Keratinocyte (primary cell): ENCODE results near the gene TMTC4. TPM values are rescaled to one million over a fixed set of nuclear protein-coding genes. Genes with fewer than 3 reads are reported as not detected.

Experiments
- DNase-seq: peaks from one replicate; pipeline ENCODE4 v3.0.0-alpha.2; 2011; ENCODE audit warnings: low read depth, missing footprints, low spot score
- FAIRE-seq: peaks from 2 replicates; lab custom pipeline; 2011; peaks lifted over from hg19 to GRCh38; lab: Jason Lieb, UNC
- H2AFZ ChIP-seq: 2 replicates; pipeline ENCODE4 v1.6.0; 2012; ENCODE audit warnings: low read length, control low read depth, inconsistent platforms; ENCODE audit not compliant: control insufficient read depth
- H3K27ac ChIP-seq: 2 replicates; pipeline ENCODE4 v1.5.1; 2011; ENCODE audit warnings: low read length; ENCODE audit not compliant: control insufficient read depth, insufficient read depth
- H3K27me3 ChIP-seq: 3 replicates; pipeline ENCODE4 v1.6.0; 2011; ENCODE audit warnings: low read length; ENCODE audit not compliant: control insufficient read depth, insufficient read depth; ENCODE audit errors: extremely low read depth
- H3K36me3 ChIP-seq, 2 experiments: 2 replicates in 1 of 2; 3 replicates in 1 of 2; pipeline ENCODE4 v1.5.1; 2011; ENCODE audit warnings: low read length in 2 of 2, mild to moderate bottlenecking in 1 of 2; ENCODE audit not compliant: control insufficient read depth in 2 of 2, insufficient read depth in 2 of 2; ENCODE audit errors: extremely low read depth in 1 of 2
- H3K4me1 ChIP-seq: 3 replicates; pipeline ENCODE4 v1.5.1; 2011; ENCODE audit warnings: low read length; ENCODE audit not compliant: control insufficient read depth, insufficient read depth; ENCODE audit errors: extremely low read depth
- H3K4me2 ChIP-seq: 3 replicates; pipeline ENCODE4 v1.6.0; 2011; ENCODE audit warnings: low read depth, low read length; ENCODE audit not compliant: control insufficient read depth, insufficient read depth; ENCODE audit errors: extremely low read depth
- H3K4me3 ChIP-seq, 3 experiments: fragments of 200-600 bp in 1 of 3; sonication (generic) in 1 of 3; 2 replicates in 2 of 3; 3 replicates in 1 of 3; pipeline ENCODE4 v1.5.1; 2011 to 2016; ENCODE audit warnings: low read length in 3 of 3, mild to moderate bottlenecking in 3 of 3, control low read depth in 2 of 3, inconsistent platforms in 1 of 3, low read depth in 1 of 3, mixed read lengths in 1 of 3, mixed run types in 1 of 3, moderate library complexity in 1 of 3; ENCODE audit not compliant: control insufficient read depth in 2 of 3, insufficient read depth in 2 of 3; ENCODE audit errors: extremely low read depth in 1 of 3
- H3K79me2 ChIP-seq: 2 replicates; pipeline ENCODE4 v1.6.0; 2012; ENCODE audit warnings: low read length; ENCODE audit not compliant: control insufficient read depth, insufficient read depth
- H3K9ac ChIP-seq: 3 replicates; pipeline ENCODE4 v1.6.0; 2011; ENCODE audit warnings: low read length; ENCODE audit not compliant: control insufficient read depth, insufficient read depth; ENCODE audit errors: extremely low read depth
- H3K9me1 ChIP-seq: 3 replicates; pipeline ENCODE4 v1.6.0; 2011; ENCODE audit warnings: low read length; ENCODE audit not compliant: control insufficient read depth, insufficient read depth; ENCODE audit errors: extremely low read depth
- H3K9me3 ChIP-seq: 2 replicates; pipeline ENCODE4 v1.5.1; 2012; ENCODE audit warnings: low read depth, low read length; ENCODE audit not compliant: control insufficient read depth
- H4K20me1 ChIP-seq: 3 replicates; pipeline ENCODE4 v1.6.0; 2011; ENCODE audit warnings: low read length; ENCODE audit not compliant: control insufficient read depth, insufficient read depth; ENCODE audit errors: extremely low read depth
- EZH2 ChIP-seq: IDR thresholded peaks from one replicate; pipeline ENCODE4 v1.6.1; 2012; ENCODE audit warnings: inconsistent platforms, mild to moderate bottlenecking, low read length, moderate library complexity
- dilution Hi-C: fragments of 300-500 bp; cut with MboI; formaldehyde crosslinking; loops from one replicate; pipeline ENCODE4 v1.7.0; 2020; ENCODE audit warnings: low sequenced_read_pairs; ENCODE audit not compliant: extremely low pct_ligation_motif_present
- polyA plus RNA-seq, 5 experiments: library from polyadenylated mRNA; depleted of rRNA in 3 of 5; stranded (reverse) in 3 of 5; stranded (forward) in 1 of 5; unstranded in 1 of 5; fragments of >200 nt; gene quantifications; 1 replicate in 1 of 5; 2 replicates in 3 of 5; 3 replicates in 1 of 5; pipeline versions ENCODE4 v1.2.1 to v1.2.3, GENCODE V29; 2011 to 2012; ENCODE audit warnings: missing spikeins in 2 of 5, low read depth in 1 of 5, low replicate concordance in 1 of 5
- TF ChIP-seq, protein P1 (sequence below), 3 experiments: IDR thresholded peaks in 1 of 3; conservative IDR thresholded peaks in 1 of 3; optimal IDR thresholded peaks in 1 of 3; 2 replicates in 2 of 3; 3 replicates in 1 of 3; pipeline versions ENCODE3 to v1.5.1; 2011; ENCODE audit warnings: low read length in 3 of 3, mild to moderate bottlenecking in 3 of 3, moderate library complexity in 2 of 3, control low read depth in 1 of 3, inconsistent platforms in 1 of 3; ENCODE audit not compliant: insufficient read depth in 2 of 3; ENCODE audit errors: extremely low read depth in 1 of 3

Gene TMTC4
- polyA plus RNA-seq, 1 donor (not counting 4 experiments of a cell fraction or from before 2014, with no cell fraction given): 6.5 TPM

DNA sequence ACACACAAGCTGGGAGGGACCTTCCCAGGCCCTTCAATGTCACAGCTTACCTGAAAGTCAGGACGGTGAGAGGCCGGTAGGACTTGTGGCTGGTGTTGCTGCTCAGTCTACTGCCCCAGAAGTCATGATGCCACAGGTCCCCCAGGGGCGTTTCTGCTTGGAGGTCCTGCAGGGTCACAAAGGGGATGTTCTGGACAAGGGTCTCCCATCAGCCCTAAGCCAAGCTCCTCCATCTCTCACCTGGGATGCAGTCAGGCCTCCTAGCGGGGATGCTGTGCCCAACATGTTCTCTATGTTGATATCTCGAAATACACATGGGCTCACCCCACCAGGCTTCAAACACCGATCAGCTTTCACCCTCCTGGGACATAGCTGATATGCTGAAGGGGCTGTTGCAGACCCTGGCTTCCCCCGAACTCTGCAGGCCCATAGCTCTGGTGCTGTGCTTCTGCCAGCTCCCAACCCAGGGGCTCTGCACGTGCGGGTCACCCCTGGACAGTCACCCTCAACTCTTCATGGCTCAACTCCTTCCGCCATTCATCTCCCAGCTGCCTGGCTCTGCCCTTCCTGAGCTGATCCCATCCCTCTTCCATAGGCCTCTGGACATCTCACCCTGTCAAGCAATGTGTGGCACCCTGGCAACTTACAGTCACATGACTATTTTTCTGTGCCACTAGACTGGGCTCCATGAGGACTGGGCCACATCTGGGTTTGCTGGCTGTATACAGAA, 10.3 kb downstream of the TMTC4 start:
- FAIRE-seq: no peak
- H3K4me3 ChIP-seq: no peak overlapping the region
- H2AFZ ChIP-seq: no peak overlapping the region
- H3K27me3 ChIP-seq: no peaks in the 10 kb centered on the region
- H3K36me3 ChIP-seq: peaks cover 3 to 13% of the 10 kb centered on the region in 2 experiments
- no peaks in the 10 kb centered on the region for H3K9me1 ChIP-seq
- H3K4me2 ChIP-seq: no peak overlapping the region
- H3K9ac ChIP-seq: no peak overlapping the region
- H3K9me3 ChIP-seq: no peaks in the 10 kb centered on the region
- DNase-seq: no peak
- no peak overlapping the region for H3K27ac ChIP-seq
- H3K79me2 ChIP-seq: no peaks in the 10 kb centered on the region
- dilution Hi-C loops: no loop called here
- H4K20me1 ChIP-seq: no peaks in the 10 kb centered on the region
- TF ChIP-seq, protein P1, sequence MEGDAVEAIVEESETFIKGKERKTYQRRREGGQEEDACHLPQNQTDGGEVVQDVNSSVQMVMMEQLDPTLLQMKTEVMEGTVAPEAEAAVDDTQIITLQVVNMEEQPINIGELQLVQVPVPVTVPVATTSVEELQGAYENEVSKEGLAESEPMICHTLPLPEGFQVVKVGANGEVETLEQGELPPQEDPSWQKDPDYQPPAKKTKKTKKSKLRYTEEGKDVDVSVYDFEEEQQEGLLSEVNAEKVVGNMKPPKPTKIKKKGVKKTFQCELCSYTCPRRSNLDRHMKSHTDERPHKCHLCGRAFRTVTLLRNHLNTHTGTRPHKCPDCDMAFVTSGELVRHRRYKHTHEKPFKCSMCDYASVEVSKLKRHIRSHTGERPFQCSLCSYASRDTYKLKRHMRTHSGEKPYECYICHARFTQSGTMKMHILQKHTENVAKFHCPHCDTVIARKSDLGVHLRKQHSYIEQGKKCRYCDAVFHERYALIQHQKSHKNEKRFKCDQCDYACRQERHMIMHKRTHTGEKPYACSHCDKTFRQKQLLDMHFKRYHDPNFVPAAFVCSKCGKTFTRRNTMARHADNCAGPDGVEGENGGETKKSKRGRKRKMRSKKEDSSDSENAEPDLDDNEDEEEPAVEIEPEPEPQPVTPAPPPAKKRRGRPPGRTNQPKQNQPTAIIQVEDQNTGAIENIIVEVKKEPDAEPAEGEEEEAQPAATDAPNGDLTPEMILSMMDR (optimal IDR thresholded peaks at IDR 0.05 in 1 of 3, IDR thresholded peaks at IDR 0.05 in 1 of 3, conservative IDR thresholded peaks at IDR 0.05 in 1 of 3; ENCODE audit: extremely low read depth in 1 of 3, insufficient read depth in 2 of 3, low read length in 3 of 3): no peak
- TF ChIP-seq EZH2: no peak
- no peaks in the 10 kb centered on the region for H3K4me1 ChIP-seq

DNA sequence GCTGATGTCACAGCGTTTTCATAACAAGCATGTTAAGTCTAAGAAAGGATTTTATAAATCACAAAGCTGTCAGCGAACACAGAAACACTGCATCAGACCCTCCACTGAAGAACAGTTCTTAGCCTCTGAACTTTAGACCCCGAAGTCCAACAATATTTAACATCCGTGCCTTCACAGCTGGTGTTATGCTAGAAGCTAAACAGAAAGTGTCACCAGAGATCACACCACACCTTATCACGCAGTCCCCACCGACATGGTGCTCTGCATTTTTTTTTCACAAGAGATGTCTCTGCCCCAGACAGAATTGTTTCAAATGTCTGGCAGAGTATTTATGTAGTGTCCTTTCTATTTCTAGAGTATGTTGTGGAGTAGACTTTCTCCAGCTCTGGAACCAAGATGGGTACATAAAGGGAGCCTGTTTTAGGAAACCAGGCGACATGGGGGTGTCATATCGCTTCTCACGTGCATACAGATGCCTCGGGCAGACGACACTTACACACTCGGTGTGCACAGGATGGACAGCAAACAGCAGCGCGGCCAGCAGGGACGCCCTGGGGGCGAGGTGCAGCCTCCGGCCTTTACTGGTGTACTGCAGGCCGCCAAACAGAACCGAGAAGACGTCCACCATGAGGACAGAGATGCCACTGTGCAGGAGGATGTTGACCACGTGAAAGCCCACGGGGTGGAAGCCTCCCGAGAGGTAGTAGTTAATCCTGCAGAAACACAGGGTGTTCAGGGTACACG, 12.0 kb downstream of the TMTC4 start:
- FAIRE-seq (no peak), DNase-seq (no peak)

More for the DNA sequence above, 12.0 kb downstream of the TMTC4 start:
- Histone ChIP-seq H3K36me3 (peaks cover 2 to 13% of the 10 kb centered on the region in 2 experiments), H3K9ac (no peak overlapping the region), H2AFZ (no peak overlapping the region), H3K4me1 (no peaks in the 10 kb centered on the region), H3K79me2 (no peaks in the 10 kb centered on the region), H4K20me1 (no peaks in the 10 kb centered on the region), H3K9me3 (no peaks in the 10 kb centered on the region), H3K27ac (no peak overlapping the region), H3K9me1 (no peaks in the 10 kb centered on the region), H3K27me3 (no peaks in the 10 kb centered on the region), H3K4me3 (no peak overlapping the region), H3K4me2 (no peak overlapping the region)
- dilution Hi-C loops: no loop called here
- TF ChIP-seq EZH2: no peak
- TF ChIP-seq, protein P1 (optimal IDR thresholded peaks at IDR 0.05 in 1 of 3, IDR thresholded peaks at IDR 0.05 in 1 of 3, conservative IDR thresholded peaks at IDR 0.05 in 1 of 3; ENCODE audit: extremely low read depth in 1 of 3, insufficient read depth in 2 of 3, low read length in 3 of 3): no peak
